CD4-positive, alpha-beta T cell treated with Interleukin-10 for 1 hour (primary cell): ENCODE results near the gene ARL6IP4.

Experiments
- DNase-seq: peaks from one replicate; pipeline ENCODE4 v3.0.0-alpha.2; 2020

ARL6IP4 gene

GRCh38 chr12:122959566-122960192 lies 20.8 kb upstream of the ARL6IP4 start:
- no peak for DNase-seq

GRCh38 chr12:122960193-122960569 lies 20.3 kb upstream of the ARL6IP4 start:
- no peak for DNase-seq

DNA sequence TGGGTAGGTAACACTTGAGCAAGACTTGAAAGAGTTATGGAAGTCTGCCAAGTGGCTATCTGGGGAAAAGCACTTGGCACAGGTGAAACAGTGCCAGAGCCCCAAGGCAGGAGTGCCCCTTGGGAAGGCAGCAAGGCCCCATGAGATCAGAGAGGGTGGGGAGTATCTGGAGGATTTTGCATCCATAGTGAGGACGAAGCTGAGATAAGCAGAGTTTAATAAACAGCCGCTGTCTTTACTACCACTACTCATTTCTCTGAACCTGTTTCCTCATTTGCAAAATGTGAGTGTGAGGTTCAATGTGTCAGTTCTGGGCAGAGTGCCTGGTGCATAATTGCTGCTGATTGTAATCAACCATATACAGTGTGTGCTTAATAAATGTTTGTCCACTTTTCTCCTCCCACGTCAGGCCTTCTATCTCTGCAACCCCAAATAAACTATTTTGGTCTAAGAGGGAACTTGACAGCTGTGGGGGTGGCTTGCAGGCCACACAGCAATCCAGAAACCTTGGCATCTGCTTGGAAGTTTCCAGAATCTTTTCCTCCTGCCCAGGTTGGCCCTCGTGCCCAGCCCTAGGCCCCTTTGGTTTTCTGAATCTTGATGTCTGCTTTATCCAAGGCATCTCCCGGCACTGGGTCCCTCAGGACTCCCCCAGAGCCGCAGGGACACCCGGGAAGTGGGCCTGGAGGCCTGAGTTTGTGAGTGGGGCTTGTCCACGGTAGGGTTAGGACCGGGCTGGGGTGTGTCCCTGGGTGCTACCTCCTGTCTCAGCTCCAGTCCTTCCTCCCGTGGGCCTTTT lies 18.8 kb upstream of the ARL6IP4 start:
- DNase-seq: no peak

DNA sequence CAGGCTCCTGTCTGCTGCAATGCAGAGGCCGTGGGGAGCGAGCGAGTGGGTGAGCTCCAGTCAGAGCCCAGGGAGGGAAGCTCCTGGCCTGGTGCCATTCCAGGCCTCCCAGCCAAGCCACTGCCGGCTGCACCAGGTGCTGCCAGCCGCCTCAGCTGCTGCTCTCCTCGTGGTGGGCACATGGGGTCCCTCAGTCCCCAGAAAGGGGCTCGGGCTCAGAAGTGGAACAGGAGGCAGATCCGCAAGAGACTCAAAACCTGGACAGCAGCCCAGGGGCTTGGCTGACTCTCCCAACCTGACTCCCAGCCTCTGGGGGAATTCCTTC lies 16.6 kb upstream of the ARL6IP4 start:
- DNase-seq: no peak

- DNase-seq: no peak
Observed at GRCh38 chr12:122964439-122965257, 15.8 kb upstream of the ARL6IP4 start.

GRCh38 chr12:122965321-122965751 lies 15.1 kb upstream of the ARL6IP4 start:
- no peak for DNase-seq

GRCh38 chr12:122965851-122966742 lies 14.4 kb upstream of the ARL6IP4 start, which contains the start of gene ABCB9:
TSS of gene ABCB9 (minus strand) at chr12:122966463. CDS start at chr12:122960235, 6,228 bp downstream.
- DNase-seq: peak; percentile 96

- DNase-seq: no peak
Observed at GRCh38 chr12:122966743-122967550, 13.5 kb upstream of the ARL6IP4 start.

GRCh38 chr12:122968104-122968503 lies 12.4 kb upstream of the ARL6IP4 start:
- no peak for DNase-seq

GRCh38 chr12:122969676-122970075 lies 10.8 kb upstream of the ARL6IP4 start:
- DNase-seq: no peak

GRCh38 chr12:122974274-122974891 lies 6.1 kb upstream of the ARL6IP4 start:
- DNase-seq: peak; percentile 99

DNA sequence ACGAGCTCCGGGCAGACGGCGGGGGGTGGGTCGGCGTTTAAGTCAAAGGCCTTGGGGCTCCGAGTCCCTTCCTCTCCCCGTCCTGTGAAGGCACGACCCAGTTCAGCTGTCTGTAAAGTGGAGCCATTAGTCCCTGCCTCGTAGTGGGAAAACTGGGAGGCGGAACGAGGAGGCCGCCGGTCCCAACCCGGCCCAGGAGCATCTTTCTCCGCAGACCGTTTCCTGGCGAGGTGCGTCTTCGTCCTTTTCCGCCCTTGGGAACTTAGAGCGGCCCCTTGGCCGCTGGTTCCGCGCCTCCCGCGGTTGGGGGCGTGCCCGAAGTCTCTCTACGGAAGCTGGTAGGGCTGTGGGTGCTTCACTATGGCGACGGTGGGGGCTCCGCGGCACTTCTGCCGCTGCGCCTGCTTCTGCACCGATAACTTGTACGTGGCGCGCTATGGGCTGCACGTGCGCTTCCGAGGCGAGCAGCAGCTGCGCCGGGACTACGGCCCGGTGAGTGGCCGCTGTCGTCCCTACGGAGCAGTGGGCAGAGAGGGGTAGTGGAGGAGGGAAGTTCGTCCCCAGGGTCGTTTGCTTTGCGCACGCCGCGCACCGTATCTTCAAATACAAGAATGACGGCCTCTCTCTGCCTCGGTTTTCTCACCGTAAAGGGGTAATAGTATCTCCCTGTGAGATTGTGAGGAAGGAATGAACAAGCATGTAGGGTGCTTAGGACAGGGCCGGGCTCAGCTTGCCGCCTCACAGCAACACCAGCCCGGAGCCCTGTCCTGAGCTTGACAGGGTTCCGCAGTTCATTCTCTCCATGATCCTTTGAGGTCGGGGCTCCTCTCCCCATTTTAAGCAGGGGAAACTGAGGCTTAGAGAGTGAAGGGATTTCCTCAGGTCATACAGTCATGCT lies 5.3 kb upstream of the ARL6IP4 start, which contains the start of gene OGFOD2:
Gene OGFOD2 (plus strand): TSS at position 353 of the 898 bp plus-strand sequence. CDS start 8 bp downstream, at position 361.
- DNase-seq: peak; percentile 94

DNA sequence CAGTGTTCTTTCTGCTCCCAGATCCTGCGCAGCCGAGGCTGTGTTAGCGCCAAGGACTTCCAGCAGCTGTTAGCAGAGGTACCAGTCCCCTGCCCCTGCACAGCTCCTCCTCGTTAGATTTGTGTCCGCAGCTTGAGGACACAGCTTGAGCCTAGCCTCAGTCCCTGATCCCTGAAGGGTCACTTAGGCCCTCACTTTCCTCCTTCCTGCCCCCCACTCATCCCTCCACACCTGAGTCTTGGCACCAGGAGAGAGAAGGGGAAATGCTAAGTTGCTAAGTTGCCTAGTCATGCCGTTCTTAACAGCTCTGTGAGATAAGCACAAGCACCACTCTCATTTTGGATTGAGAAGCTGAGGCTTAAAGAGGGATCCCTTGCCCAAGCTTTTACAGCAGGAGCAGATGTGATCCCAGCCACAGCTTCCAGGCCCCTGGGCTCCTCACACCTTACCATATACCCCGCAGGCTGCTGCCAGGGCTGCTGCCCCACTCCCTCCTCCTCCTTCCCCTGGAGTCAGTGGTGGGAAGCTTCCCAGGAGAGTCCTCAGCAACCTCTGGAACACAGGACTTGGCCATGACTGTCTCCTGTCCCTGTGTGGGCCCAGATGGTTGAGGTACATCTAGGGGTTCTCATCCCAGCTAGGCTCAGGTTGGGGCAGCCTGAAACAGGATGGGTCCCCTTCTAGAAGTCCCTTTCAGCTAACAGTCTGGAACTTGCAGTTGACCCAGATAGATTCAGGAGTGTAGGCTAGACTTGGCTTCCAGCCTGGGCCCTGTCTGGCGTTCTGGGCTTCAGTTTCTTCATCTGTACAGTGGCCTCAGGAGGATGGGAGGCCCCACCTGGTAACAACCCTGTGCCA lies 4.5 kb upstream of the ARL6IP4 start:
- DNase-seq: no peak

DNA sequence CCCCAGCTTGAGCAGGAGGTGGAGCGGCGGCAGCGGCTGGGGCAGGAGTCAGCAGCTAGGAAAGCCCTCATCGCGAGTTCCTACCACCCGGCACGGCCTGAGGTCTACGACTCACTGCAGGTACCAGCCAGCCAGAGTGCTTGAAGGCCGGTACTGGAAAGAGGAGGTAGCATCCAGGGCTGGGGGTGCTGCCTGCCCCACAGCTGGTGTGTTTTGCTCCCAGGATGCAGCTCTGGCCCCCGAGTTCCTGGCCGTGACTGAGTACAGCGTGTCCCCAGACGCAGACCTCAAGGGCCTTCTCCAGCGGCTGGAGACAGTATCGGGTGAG lies 3.9 kb upstream of the ARL6IP4 start:
- DNase-seq: no peak

- DNase-seq: no peak
Observed at GRCh38 chr12:122977153-122977552, 3.3 kb upstream of the ARL6IP4 start.

- no peak for DNase-seq
Observed at GRCh38 chr12:122977655-122978392, 2.7 kb upstream of the ARL6IP4 start.

DNA sequence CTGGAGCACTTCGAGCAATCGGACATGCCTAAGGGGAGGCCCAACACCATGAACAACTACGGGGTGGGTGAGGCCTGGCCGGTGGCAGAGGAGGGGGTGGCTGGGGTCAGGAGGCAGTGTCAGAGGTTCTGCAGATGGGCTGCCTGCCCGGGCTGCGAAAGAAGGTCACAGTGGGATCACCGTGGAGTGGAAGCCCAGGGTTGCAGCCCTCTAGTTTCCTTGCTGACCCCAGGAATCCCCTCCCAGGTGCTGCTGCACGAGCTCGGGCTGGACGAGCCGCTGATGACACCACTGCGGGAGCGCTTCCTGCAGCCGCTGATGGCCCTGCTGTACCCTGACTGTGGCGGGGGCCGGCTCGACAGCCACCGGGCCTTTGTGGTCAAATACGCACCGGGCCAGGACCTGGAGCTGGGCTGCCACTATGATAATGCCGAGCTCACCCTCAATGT lies 1.9 kb upstream of the ARL6IP4 start:
- no peak for DNase-seq
